A673 (cell line): Measurements from ENCODE around the gene ZNF488. TPM values are rescaled to one million over a fixed set of nuclear protein-coding genes. Genes with fewer than 3 reads are reported as not detected.

Experiments used
- BruUV-seq: library from RNA; stranded (reverse); fragments of 400-500 nt; replicated peaks from 2 replicates; lab custom pipeline; 2021; lab: Mats Ljungman, UMichigan
- CTCF ChIA-PET: fragments of 300-600 bp; sonication (Branson Sonifier 250); formaldehyde crosslinking; loops from one replicate; lab custom pipeline; 2022; ENCODE audit warnings: antibody characterized with exemption; lab: Charles Lee
- POLR2A ChIA-PET: fragments of 300-600 bp; sonication (Branson Sonifier 250); formaldehyde crosslinking; loops from one replicate; lab custom pipeline; 2022; ENCODE audit warnings: antibody characterized with exemption; ENCODE audit not compliant: low non-redundant PET; lab: Charles Lee
- DNase-seq: peaks from one replicate; pipeline ENCODE4 v3.0.0-alpha.2; 2015; ENCODE audit warnings: low spot score
- H3K27ac ChIP-seq: fragments of 200-600 bp; sonication (generic); 2 replicates; pipeline ENCODE4 v1.5.1; 2016; ENCODE audit warnings: mixed run types, low read depth, mild to moderate bottlenecking, mixed read lengths, antibody characterized with exemption, low read length; ENCODE audit not compliant: poor library complexity, severe bottlenecking
- H3K27me3 ChIP-seq: fragments of 200-600 bp; sonication (generic); replicated peaks from 2 replicates; pipeline ENCODE4 v1.6.1; 2017; ENCODE audit warnings: mixed run types, low read depth, mild to moderate bottlenecking, mixed read lengths, antibody characterized with exemption, low read length; ENCODE audit not compliant: insufficient read depth, poor library complexity
- H3K36me3 ChIP-seq: fragments of 200-600 bp; sonication (generic); 2 replicates; pipeline ENCODE4 v1.6.1; 2016; ENCODE audit warnings: mixed run types, mild to moderate bottlenecking, mixed read lengths, antibody characterized with exemption, low read length; ENCODE audit not compliant: insufficient read depth, poor library complexity, severe bottlenecking
- H3K4me1 ChIP-seq: fragments of 200-600 bp; sonication (generic); 2 replicates; pipeline ENCODE4 v1.6.1; 2017; ENCODE audit warnings: mixed run types, mild to moderate bottlenecking, mixed read lengths, antibody characterized with exemption, low read length; ENCODE audit not compliant: insufficient read depth, poor library complexity, severe bottlenecking
- H3K4me3 ChIP-seq: fragments of 200-600 bp; sonication (generic); 2 replicates; pipeline ENCODE4 v1.5.1; 2016; ENCODE audit warnings: low read depth, mixed run types, mild to moderate bottlenecking, mixed read lengths, low read length; ENCODE audit not compliant: poor library complexity, severe bottlenecking
- H3K9me3 ChIP-seq: fragments of 200-600 bp; sonication (generic); 2 replicates; pipeline ENCODE4 v1.6.1; 2016; ENCODE audit warnings: mixed run types, low read depth, mild to moderate bottlenecking, mixed read lengths, antibody characterized with exemption, low read length; ENCODE audit not compliant: poor library complexity, severe bottlenecking
- EZH2 ChIP-seq: fragments of 200-600 bp; sonication (generic); IDR thresholded peaks from 2 replicates; pipeline ENCODE4 v1.6.1; 2017; ENCODE audit warnings: borderline replicate concordance, low read depth, mild to moderate bottlenecking, mixed read lengths, antibody characterized with exemption, low read length; ENCODE audit not compliant: poor library complexity, severe bottlenecking
- intact Hi-C: fragments of 100-400 bp; cut with micrococcal nuclease; formaldehyde crosslinking; loops from one replicate; pipeline ENCODE4 v1.10.0; 2022; ENCODE audit not compliant: unreplicated experiment
- total RNA-seq: library from RNA; stranded (reverse); gene quantifications from 2 replicates; pipeline ENCODE4 v1.2.3, GENCODE V29; 2021
- TF ChIP-seq, protein P1 (sequence below): fragments of 300-800, 200-600 bp; sonication (generic); conservative IDR thresholded peaks from 2 replicates; pipeline ENCODE4 v1.5.1; 2017; ENCODE audit warnings: low read depth, mild to moderate bottlenecking, antibody characterized with exemption, low read length, moderate library complexity, mixed read lengths

Gene ZNF488
- total RNA-seq, 1 experiment from 2014 or later: 0.09 TPM

DNA sequence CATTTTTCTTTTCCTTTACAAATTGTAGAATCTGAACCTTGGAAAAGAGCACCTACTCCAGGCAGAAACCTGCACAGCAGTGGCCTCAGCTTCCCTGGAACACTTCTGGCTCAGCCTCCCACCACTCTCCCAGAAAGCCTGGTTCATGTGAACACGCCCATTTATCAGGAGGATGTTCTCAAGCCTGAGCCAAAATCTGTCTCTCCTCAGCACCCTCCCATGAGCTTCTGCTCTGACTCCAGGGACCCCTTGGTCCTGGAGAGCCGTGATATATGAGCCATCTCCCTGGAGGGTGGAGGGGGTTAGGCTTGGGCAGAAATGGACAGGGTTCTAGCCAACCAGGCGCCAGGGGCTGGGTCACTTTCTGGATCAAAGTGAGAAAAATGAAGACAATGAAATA, 51.7 kb downstream of the ZNF488 start:
- no peaks in the 10 kb centered on the region for H3K9me3 ChIP-seq
- H3K36me3 ChIP-seq: no peaks in the 10 kb centered on the region
- H3K4me1 ChIP-seq: no peaks in the 10 kb centered on the region
- DNase-seq: no peak
- no peak overlapping the region for H3K4me3 ChIP-seq
- no peak overlapping the region for H3K27ac ChIP-seq
- TF ChIP-seq, protein P1, sequence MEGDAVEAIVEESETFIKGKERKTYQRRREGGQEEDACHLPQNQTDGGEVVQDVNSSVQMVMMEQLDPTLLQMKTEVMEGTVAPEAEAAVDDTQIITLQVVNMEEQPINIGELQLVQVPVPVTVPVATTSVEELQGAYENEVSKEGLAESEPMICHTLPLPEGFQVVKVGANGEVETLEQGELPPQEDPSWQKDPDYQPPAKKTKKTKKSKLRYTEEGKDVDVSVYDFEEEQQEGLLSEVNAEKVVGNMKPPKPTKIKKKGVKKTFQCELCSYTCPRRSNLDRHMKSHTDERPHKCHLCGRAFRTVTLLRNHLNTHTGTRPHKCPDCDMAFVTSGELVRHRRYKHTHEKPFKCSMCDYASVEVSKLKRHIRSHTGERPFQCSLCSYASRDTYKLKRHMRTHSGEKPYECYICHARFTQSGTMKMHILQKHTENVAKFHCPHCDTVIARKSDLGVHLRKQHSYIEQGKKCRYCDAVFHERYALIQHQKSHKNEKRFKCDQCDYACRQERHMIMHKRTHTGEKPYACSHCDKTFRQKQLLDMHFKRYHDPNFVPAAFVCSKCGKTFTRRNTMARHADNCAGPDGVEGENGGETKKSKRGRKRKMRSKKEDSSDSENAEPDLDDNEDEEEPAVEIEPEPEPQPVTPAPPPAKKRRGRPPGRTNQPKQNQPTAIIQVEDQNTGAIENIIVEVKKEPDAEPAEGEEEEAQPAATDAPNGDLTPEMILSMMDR: no peak
- no peak for TF ChIP-seq EZH2
- H3K27me3 ChIP-seq: no peaks in the 10 kb centered on the region
- intact Hi-C loops: no loop called here
- ChIA-PET CTCF (no interaction called here), POLR2A (no interaction called here)
- BruUV-seq: no TSS peak

DNA sequence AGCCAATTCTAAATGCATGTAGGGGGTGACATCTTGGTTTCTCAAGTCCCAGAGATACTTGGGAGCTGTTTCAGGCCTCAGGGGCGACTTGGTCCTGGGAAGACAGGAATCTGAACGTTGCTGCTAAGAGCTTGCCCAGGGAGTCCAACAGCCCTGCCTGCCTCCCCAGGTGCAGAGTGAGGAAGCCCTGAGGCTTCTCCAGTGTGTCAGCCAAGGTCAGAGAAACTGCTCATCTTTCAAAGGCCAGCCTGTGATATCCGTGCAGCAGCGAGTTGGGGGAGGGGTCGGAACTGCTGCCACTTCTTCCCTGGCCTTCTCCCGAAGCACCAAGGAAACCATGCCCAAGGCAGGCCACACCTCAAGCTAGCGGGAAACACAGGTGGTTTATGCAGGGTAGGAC, 52.1 kb downstream of the ZNF488 start:
- Histone ChIP-seq H3K9me3 (no peaks in the 10 kb centered on the region), H3K4me3 (no peak overlapping the region), H3K27me3 (no peaks in the 10 kb centered on the region), H3K4me1 (no peaks in the 10 kb centered on the region), H3K36me3 (no peaks in the 10 kb centered on the region), H3K27ac (no peak overlapping the region)
- POLR2A ChIA-PET: no interaction called here
- no TSS peak for BruUV-seq
- intact Hi-C loops: no loop called here
- CTCF ChIA-PET: no interaction called here
- DNase-seq: no peak
- TF ChIP-seq, protein P1: no peak
- TF ChIP-seq EZH2: no peak

DNA sequence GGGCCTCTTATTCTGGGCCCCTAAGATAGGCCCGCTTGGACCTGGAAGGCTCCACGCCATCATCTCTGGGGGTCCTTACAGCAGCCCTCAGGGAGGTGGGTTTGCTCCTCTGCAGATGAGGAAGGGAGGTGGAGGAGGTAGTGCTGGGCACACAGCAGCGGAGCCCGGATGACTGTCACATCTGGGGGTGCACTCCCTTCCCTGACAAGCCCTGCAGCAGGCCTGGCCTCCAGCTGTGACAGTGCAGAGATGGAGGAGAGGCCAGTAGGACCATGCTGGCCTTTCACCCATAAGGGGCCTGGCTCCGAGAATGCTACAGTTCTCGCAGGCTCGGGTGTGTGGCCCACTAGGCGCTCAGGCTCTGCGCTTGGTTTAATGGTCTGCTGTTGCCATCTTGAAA, 52.6 kb downstream of the ZNF488 start:
- no peak for DNase-seq
- no peaks in the 10 kb centered on the region for H3K9me3 ChIP-seq
- TF ChIP-seq, protein P1: no peak
- TF ChIP-seq EZH2: no peak
- no peak overlapping the region for H3K27ac ChIP-seq
- H3K36me3 ChIP-seq: no peaks in the 10 kb centered on the region
- CTCF ChIA-PET: no interaction called here
- H3K4me1 ChIP-seq: no peaks in the 10 kb centered on the region
- BruUV-seq: no TSS peak
- POLR2A ChIA-PET: no interaction called here
- H3K4me3 ChIP-seq: no peak overlapping the region
- H3K27me3 ChIP-seq: no peaks in the 10 kb centered on the region
- intact Hi-C loops: no loop called here
